T-helper 2 cell treated with Interferon-gamma antibody and Interleukin-4, amounts not matched to agents 5 μg/mL and 100 μg/mL, for 36 hours (primary cell): Measurements from ENCODE around the gene DAPL1.

Experiments used
- DNase-seq: peaks from one replicate; pipeline ENCODE4 v3.0.0; 2021; ENCODE audit warnings: low spot score
- H3K27ac Mint-ChIP-seq: one replicate; pipeline ENCODE4 v1.8.0; 2021; ENCODE audit warnings: mild to moderate bottlenecking, mixed read lengths
- H3K27me3 Mint-ChIP-seq: one replicate; pipeline ENCODE4 v1.8.0; 2021; ENCODE audit warnings: low read depth, mixed read lengths
- H3K36me3 Mint-ChIP-seq: one replicate; pipeline ENCODE4 v1.8.0; 2021; ENCODE audit warnings: low read depth, mixed read lengths
- H3K4me1 Mint-ChIP-seq: one replicate; pipeline ENCODE4 v1.8.0; 2021; ENCODE audit warnings: low read depth, mixed read lengths
- H3K4me3 Mint-ChIP-seq: one replicate; pipeline ENCODE4 v1.8.0; 2022; ENCODE audit warnings: mild to moderate bottlenecking, moderate library complexity, mixed read lengths
- H3K9me3 Mint-ChIP-seq: one replicate; pipeline ENCODE4 v1.8.0; 2021; ENCODE audit warnings: mixed read lengths

DAPL1 gene, protein sequence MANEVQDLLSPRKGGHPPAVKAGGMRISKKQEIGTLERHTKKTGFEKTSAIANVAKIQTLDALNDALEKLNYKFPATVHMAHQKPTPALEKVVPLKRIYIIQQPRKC

DNA sequence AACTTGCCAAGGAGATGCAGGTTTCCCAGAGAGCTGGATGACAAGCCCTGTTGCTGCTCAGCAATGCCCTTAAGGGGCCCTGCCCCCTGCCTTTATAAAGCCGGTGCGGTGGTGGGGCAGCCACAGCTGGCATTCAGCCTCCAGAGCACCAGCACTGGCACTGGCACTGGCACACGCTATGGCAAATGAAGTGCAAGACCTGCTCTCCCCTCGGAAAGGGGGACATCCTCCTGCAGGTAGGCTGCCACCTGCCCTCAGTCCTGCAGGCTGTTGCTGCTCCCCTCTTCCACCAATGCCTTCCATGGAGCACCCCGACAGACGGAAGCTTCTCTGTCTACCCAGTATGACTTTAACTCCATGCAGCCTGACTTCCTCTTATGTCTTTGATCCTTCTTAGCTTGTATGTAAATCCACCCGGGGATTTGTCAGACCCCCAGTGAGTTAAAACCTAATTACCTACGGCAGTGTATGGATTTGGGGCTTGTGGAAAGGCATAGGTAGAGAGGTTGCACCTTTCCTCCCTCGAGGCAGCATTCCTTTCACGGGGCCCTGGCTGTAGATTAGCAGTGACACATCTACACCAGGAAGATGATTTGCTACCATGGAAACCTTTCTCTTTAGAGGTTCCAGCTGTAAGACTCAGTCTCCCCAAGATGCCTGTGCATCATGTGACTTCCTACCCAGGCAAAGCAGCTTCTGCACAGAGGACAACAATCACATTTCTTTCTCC lies at the start of gene DAPL1:
Gene DAPL1, plus strand, starts transcription at position 123 of the 730 bp plus-strand sequence. Its CDS starts 56 bp downstream, at position 179.
- no peaks in the 10 kb centered on the region for H3K9me3 Mint-ChIP-seq
- H3K36me3 Mint-ChIP-seq = no peaks in the 10 kb centered on the region
- no peak within 1 kb of the TSS for H3K4me3 Mint-ChIP-seq

DNA sequence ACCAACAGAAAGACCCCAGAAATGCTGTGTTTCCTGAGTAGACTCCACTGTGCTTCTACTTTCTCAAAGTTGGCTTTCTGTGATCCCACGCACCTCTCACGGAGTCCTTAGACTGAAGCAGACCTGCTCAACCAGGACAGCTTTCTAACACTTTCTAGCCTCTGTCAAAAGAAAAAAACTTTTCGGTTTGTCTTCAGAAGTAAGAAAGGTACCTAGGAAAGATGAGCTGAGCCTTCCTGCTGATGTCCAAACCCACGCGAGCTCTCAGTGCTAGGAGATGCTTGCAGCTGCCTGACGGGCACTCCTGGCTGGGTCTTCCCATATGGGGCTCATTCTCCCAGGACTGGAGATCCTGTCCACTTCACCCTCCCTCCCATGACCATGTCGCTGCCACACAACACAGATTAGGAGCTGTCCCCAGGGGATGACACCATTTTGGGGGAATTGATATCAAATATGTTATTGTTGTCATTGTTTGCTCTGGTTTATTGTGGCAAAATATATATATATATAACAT lies 49.2 kb upstream of the DAPL1 start:
- no peaks in the 10 kb centered on the region for H3K9me3 Mint-ChIP-seq
- H3K27ac Mint-ChIP-seq = no peak overlapping the region
- peaks cover 17% of the 10 kb centered on the region for H3K27me3 Mint-ChIP-seq
- H3K4me1 Mint-ChIP-seq = no peaks in the 10 kb centered on the region
- no peaks in the 10 kb centered on the region for H3K36me3 Mint-ChIP-seq
- DNase-seq = no peak
- H3K4me3 Mint-ChIP-seq = no peak overlapping the region

More for the DNA sequence above, at the start of gene DAPL1:
- H3K27ac Mint-ChIP-seq = no peak within 1 kb of the TSS
- no peaks in the 10 kb centered on the region for H3K4me1 Mint-ChIP-seq
- no peak for DNase-seq
- peaks cover 11% of the 10 kb centered on the region for H3K27me3 Mint-ChIP-seq

DNA sequence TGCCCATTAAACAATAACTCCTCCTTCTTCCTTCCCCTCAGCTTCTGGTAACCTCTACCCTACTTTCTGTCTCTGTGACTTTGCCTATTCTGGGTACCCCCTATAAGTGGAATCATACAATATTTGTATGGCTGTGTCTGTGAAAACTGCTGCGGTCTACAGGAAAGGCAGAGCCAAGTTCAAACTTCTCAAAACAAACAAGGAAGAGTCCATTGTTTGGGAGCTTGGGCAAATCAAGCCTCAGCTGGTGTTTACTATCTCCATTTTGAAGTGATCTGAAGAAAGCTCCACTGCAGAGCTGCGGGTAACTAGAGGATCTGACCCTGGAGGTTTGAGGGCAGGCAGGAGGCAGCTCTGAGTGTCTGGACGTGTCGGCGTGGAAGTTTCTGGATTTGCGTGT lies 48.6 kb upstream of the DAPL1 start:
- Mint-ChIP-seq H3K27me3 (peaks cover 17% of the 10 kb centered on the region), H3K9me3 (no peaks in the 10 kb centered on the region), H3K4me1 (no peaks in the 10 kb centered on the region), H3K36me3 (no peaks in the 10 kb centered on the region), H3K4me3 (no peak overlapping the region), H3K27ac (no peak overlapping the region)
- DNase-seq = no peak

DNA sequence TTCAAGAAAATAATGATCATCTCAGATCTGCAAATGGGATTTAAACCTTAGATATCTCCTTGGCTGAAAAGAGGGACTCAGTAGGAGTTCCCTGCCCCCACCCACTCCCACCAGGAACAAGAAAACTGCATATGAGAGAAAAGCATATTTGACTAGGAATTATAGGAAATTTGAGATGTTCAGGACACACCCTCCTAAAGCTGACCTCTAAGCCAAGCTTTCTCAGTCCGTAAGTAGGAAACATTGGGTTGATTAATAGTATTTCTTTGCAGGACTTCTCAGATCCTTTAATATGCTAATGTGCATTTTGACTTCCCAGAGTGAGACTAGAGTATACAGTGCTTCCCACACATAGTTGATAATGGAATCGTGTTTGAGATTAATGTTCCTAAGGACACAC lies 47.8 kb upstream of the DAPL1 start:
- DNase-seq = no peak
- H3K9me3 Mint-ChIP-seq = no peaks in the 10 kb centered on the region
- H3K4me1 Mint-ChIP-seq = no peaks in the 10 kb centered on the region
- H3K27ac Mint-ChIP-seq = no peak overlapping the region
- H3K27me3 Mint-ChIP-seq = peaks cover 17% of the 10 kb centered on the region
- H3K4me3 Mint-ChIP-seq = no peak overlapping the region
- no peaks in the 10 kb centered on the region for H3K36me3 Mint-ChIP-seq

DNA sequence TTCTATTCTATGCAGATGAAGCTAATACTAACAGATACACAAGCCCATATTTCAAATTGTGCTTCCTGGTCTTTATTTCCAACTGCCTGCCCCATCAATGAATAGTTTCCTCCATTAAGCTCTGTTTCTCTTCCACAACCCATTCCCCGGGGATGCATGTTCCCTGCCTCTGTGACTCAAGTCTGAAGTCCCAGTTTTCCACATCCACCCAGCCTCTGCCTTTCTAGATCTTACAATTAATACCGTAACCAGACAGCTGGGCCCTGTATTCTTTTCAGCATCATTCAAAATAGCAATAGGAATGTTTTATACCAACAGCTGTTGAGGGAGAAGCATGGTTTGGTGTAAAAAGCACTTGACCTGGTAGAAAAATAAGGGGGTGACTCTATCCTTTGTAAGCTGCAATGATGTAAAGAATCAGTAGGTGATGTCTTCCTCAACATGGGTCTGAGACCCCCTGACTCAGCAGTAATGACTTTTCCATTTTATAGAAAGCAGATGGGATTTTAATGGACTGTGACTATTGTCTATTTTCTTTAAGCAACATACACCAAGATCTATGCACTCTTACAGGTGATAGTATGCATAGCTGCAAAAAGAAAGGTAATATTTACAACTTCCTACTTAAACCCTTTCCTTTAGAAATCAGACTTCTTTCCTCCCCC lies 46.1 kb upstream of the DAPL1 start:
- H3K9me3 Mint-ChIP-seq = no peaks in the 10 kb centered on the region
- peaks cover 11% of the 10 kb centered on the region for H3K27me3 Mint-ChIP-seq

DNA sequence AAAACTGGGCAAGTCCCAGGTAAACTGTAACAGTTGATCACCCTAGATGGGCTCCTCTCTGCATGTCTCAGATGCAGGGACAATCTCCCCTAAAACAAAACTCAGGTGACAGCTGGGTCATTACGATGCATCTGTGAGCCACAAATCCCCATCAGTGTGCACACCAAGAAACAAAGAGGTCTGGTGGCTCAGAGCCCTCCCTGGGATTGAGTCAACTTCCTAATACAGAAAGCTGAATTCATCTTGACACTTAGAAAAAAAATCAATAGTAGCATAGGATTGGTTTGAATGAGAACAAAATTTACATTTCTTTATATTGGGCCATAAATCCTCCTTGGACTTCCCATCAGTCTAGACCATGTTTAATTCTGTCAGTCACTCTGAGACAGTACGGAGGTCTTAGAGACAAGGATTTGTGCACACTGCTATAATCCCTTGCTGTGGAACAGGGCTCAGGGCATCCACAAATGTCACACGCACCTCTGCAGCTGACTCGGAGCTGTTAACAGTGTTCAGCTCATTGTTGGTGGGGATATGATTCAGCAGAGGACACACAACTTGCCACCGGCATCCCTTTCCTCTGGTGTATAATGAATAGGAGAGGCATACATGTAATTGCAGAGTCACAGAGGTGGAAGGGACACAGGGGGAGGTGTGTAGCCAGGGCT lies 44.5 kb upstream of the DAPL1 start:
- no peaks in the 10 kb centered on the region for H3K36me3 Mint-ChIP-seq
- no peaks in the 10 kb centered on the region for H3K9me3 Mint-ChIP-seq
- H3K4me3 Mint-ChIP-seq = no peak overlapping the region
- H3K27ac Mint-ChIP-seq = no peak overlapping the region
- H3K27me3 Mint-ChIP-seq = peaks cover 7% of the 10 kb centered on the region
- no peak for DNase-seq
- no peaks in the 10 kb centered on the region for H3K4me1 Mint-ChIP-seq

More for the DNA sequence above, 46.1 kb upstream of the DAPL1 start:
- DNase-seq = no peak
- H3K4me1 Mint-ChIP-seq = no peaks in the 10 kb centered on the region
- no peaks in the 10 kb centered on the region for H3K36me3 Mint-ChIP-seq
- no peak overlapping the region for H3K27ac Mint-ChIP-seq
- no peak overlapping the region for H3K4me3 Mint-ChIP-seq

DNA sequence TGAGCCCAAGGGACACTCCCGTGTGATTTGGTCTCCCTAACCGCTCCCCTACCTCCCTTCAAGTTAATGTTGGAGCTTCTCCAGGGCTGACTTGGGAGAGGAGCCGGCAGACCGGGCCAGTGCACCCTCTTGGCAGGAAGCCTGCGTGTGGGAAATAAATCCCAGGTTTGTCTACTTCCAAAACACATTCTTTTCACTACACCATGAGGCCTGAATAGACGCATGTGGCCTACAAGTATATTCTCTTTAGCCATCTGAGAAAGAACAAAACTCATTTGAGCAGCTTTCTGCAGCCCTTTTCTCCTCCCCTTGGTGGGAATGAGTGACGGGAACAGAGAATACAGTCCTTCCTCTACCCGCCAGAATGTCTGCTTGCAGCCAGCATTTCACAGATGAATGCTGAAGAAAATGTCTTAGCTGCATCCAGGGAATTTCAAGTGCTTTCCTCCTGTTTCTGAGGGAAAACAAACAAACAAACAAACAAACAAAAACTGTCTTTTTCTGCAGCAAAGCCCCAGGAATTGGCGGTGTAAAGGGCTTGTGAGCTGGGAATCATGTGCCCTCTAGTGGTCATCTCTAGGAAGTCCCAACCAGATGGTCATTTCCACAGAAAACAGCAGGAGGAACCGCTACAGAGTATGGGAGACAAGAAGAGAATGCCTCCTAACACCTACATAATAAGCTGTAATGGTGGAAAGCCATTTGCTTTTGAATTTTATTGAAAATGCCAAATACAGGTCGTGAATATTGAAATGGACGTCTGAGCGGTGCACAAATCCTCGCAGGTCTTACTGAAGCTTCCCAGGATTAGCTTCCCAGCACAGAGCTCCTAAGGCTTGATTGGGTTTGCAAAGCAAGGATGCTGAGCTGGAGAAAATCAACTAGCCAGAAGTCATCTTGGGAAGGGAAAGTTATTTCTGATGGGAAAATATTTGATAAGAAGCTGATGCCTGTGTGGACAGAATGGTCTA lies 41.2 kb upstream of the DAPL1 start:
- Mint-ChIP-seq H3K36me3 (no peaks in the 10 kb centered on the region), H3K27me3 (peaks cover 1% of the 10 kb centered on the region), H3K4me1 (no peaks in the 10 kb centered on the region), H3K4me3 (no peak overlapping the region), H3K27ac (no peak overlapping the region), H3K9me3 (no peaks in the 10 kb centered on the region)
- no peak for DNase-seq

DNA sequence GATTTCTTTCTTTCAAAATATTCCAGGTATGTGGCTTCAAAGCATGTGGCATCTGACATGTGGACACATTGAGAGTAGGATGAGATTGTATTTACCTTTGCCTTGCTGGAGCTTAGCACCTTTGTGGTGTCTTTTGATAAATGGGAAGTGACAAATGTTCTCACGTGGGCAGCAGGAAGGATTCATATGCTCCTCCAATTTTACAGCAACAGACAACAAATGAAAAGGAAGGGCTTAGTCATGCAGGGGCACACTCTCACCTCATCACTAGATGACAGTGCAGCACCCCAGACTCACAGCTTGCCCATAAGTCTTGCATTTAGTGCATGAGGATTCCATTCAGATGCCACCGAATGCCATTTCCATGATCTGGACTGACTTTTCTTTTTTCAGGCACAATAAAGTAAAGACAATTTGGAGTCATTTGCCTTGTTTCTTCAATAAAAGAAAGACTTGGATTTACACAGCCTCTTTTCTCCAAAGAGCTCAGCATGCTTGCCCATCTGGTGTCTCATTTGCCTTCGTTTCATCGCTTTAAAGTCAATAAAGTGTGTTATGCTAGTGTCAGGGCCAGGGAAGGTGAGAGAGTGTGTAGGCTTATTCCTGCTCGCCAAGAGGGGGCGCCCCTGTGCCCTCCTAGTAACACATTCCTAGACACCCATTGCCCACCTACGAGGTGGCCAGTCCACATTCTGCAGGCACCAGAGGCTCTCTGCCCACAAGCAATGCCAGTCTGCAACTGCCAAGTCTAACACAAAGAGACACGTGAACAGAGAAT lies 39.6 kb upstream of the DAPL1 start:
- no peaks in the 10 kb centered on the region for H3K4me1 Mint-ChIP-seq
- no peaks in the 10 kb centered on the region for H3K9me3 Mint-ChIP-seq
- no peak for DNase-seq
- H3K27ac Mint-ChIP-seq = no peak overlapping the region
- H3K4me3 Mint-ChIP-seq = no peak overlapping the region
- H3K36me3 Mint-ChIP-seq = no peaks in the 10 kb centered on the region
- no peaks in the 10 kb centered on the region for H3K27me3 Mint-ChIP-seq

DNA sequence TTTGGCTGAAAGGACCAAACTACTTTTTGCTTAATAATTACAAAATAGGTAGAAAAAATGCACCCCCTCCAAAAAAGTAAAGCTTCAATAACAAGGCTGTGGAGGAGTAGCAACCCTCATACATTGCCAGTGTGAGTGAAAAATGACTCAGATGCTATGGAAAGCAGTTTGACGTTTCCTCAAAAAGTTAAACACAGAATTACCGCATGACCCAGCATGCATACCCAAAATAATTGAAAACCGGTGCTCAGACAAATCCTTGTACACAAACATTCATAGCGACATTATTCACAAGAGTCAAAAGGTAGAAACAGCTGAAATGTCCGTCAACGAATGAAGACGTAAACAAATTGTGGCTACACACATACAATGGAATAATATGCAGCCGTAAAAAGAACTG lies 38.8 kb upstream of the DAPL1 start:
- no peaks in the 10 kb centered on the region for H3K36me3 Mint-ChIP-seq
- no peak for DNase-seq
- H3K27me3 Mint-ChIP-seq = no peaks in the 10 kb centered on the region
- no peak overlapping the region for H3K4me3 Mint-ChIP-seq
- no peak overlapping the region for H3K27ac Mint-ChIP-seq
- no peaks in the 10 kb centered on the region for H3K9me3 Mint-ChIP-seq
- no peaks in the 10 kb centered on the region for H3K4me1 Mint-ChIP-seq

DNA sequence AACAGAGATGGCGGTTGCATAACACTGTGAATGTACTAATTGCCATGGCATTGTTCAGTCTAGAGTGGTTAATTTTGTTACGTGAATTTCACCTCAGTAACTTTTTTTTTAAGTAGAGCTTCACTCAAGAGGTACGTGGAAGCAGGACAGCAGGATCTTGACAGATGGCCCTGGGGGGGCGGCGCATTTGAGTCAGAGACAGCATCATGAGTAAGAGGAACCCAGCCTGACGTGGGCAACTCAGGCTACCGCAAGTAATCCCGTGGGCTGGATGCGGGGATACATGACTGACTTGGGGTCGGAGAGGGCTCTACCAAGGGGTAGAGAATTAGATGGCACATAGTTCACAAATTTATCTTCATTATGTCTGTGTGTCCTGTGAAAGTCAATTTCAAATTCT lies 38.1 kb upstream of the DAPL1 start:
- Mint-ChIP-seq H3K27ac (no peak overlapping the region), H3K4me3 (no peak overlapping the region), H3K9me3 (no peaks in the 10 kb centered on the region), H3K36me3 (no peaks in the 10 kb centered on the region), H3K4me1 (no peaks in the 10 kb centered on the region), H3K27me3 (no peaks in the 10 kb centered on the region)
- DNase-seq = no peak

DNA sequence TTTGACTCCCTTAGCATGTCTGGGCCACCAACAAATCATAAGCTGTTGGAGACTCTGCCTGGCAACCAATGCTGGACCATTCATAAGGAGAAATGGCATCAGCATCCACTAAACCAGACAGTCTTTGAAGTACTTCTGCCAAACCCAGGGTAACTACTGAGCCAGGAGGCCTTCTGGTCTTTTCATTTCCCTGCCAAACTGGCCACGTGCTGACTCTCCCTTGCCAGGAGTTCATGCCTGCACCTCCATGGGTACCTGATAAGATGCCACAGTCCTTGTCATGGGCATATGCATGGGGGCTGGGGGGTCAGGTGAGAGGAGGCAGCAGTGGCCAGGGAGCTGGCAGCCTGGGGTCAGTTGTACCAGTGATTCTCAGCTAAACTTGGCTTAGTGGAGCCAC lies 34.2 kb upstream of the DAPL1 start:
- H3K9me3 Mint-ChIP-seq = no peaks in the 10 kb centered on the region
- H3K4me3 Mint-ChIP-seq = no peak overlapping the region
- H3K36me3 Mint-ChIP-seq = no peaks in the 10 kb centered on the region
- H3K27me3 Mint-ChIP-seq = no peaks in the 10 kb centered on the region
- no peak overlapping the region for H3K27ac Mint-ChIP-seq
- no peaks in the 10 kb centered on the region for H3K4me1 Mint-ChIP-seq
- DNase-seq = no peak

DNA sequence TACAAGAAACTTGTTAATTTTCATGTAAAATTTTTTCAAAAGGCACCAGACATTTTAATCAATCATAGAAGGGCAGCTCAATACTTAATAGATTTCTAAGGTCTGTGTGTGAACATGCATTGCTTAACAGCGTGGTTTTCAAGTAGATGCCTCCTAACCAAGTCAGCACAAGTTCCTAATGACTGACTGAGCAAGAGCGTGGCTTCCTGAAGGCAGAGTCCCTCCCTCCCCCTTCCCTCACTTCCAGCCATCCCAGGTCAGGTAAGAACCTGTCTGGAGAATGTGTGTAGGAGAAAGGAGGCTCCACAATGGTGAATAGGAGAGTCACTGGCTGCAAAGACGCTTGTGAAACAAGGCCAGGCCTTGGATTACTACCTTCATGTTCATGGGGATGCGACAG lies 33.5 kb upstream of the DAPL1 start:
- Mint-ChIP-seq H3K4me3 (no peak overlapping the region), H3K36me3 (no peaks in the 10 kb centered on the region)

DNA sequence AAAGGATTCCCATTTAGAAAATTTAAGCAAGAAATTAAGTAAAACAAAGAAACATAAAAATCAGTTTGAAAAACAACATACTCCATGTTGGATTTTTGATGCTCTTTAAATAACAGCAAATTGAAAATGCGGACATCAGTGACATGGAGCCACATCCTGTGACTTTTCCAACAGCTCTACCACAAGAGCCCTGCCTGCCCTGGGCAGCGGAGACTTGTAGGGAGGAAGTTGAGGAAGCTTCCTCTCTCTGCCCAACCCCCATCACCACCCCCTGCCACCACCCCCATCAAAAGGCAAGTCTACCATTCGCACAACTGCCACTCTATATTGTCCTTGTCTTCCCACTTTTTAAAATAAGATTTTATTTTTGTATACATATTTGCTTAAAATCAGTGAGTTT lies 32.8 kb upstream of the DAPL1 start:
- Mint-ChIP-seq H3K4me1 (no peaks in the 10 kb centered on the region), H3K36me3 (no peaks in the 10 kb centered on the region), H3K9me3 (no peaks in the 10 kb centered on the region), H3K4me3 (no peak overlapping the region), H3K27ac (no peak overlapping the region), H3K27me3 (no peaks in the 10 kb centered on the region)
- no peak for DNase-seq

More for the DNA sequence above, 33.5 kb upstream of the DAPL1 start:
- H3K27ac Mint-ChIP-seq = no peak overlapping the region
- H3K9me3 Mint-ChIP-seq = no peaks in the 10 kb centered on the region
- no peak for DNase-seq
- H3K4me1 Mint-ChIP-seq = no peaks in the 10 kb centered on the region
- no peaks in the 10 kb centered on the region for H3K27me3 Mint-ChIP-seq
